Ovary (tissue), 10 donors: ENCODE measurements around the gene ZNF33A. TPM values are rescaled to one million over a fixed set of nuclear protein-coding genes. Genes with fewer than 3 reads are reported as not detected.
A peak's percentile ranks its signal among the peaks of the same experiment; 100 is the strongest.

Experiments
- DNase-seq, 5 donors: peaks; one replicate each; pipeline ENCODE4 v3.0.0-alpha.2; 2019 to 2020
- H3K27ac ChIP-seq, 2 donors: fragments of 200-600 bp; one replicate each; pipeline versions ENCODE4 v1.5.1 to v1.8.0; 2019 to 2022
- H3K27me3 ChIP-seq: fragments of 200-600 bp; one replicate; pipeline ENCODE4 v1.8.0; 2022
- H3K36me3 ChIP-seq: fragments of 200-600 bp; sonication (generic); one replicate; pipeline ENCODE4 v1.5.1; 2019
- H3K4me1 ChIP-seq: one replicate; pipeline ENCODE4 v1.8.1; 2013; ENCODE audit warnings: mild to moderate bottlenecking, moderate library complexity; ENCODE audit not compliant: insufficient read depth
- H3K4me3 ChIP-seq: fragments of 200-600 bp; sonication (generic); one replicate; pipeline ENCODE4 v1.5.1; 2017
- H3K9me3 ChIP-seq, 2 donors: fragments of 200-600 bp in 1 of 2; sonication (generic) in 1 of 2; one replicate each; pipeline versions ENCODE4 v1.5.1 to v1.8.1; 2013 to 2019; ENCODE audit warnings: mild to moderate bottlenecking in 1 of 2, moderate library complexity in 1 of 2
- EP300 ChIP-seq: sonication (generic); formaldehyde crosslinking; IDR thresholded peaks from one replicate; pipeline ENCODE4 v1.6.1; 2017; ENCODE audit warnings: antibody characterized with exemption
- POLR2A ChIP-seq: fragments of 450-650 bp; IDR thresholded peaks from one replicate; pipeline ENCODE4 v1.6.1; 2017; ENCODE audit warnings: antibody characterized with exemption, mild to moderate bottlenecking, moderate library complexity
- WGBS, 3 donors: extraction: QIAGEN DNeasy Blood & Tissue Kit in 1 of 3; methylation state at CpG; one replicate each; pipeline versions ENCODE4 v1.1.5 to v1.1.7; 2013 to 2017; 5-methylcytosine and 5-hydroxymethylcytosine counted together
- intact Hi-C, 4 donors: fragments of 100-400 bp; cut with DNase I; formaldehyde crosslinking; loops; one replicate each; pipeline versions ENCODE4 v1.11.0 to v1.15.1; 2022 to 2023
- long read RNA-seq, 3 donors: library from polyadenylated mRNA in 2 of 3; unstranded in 2 of 3; transcript quantifications; one replicate each; pipeline ENCODE4 v2.0.0 and lab custom pipeline, GENCODE V29; 2021 to 2026
- polyA plus RNA-seq, 2 donors: library from polyadenylated mRNA; stranded (reverse); fragments of 200-250 nt in 1 of 2; fragments of 350-450 nt in 1 of 2; fragmentation: Illumina TruSeq in 1 of 2; extraction: RNeasy Lipid Tissue Mini Kit (QIAGEN cat#74804) in 1 of 2; gene quantifications; one replicate each; pipeline ENCODE4 v1.2.3, GENCODE V29; 2013 to 2014
- total RNA-seq, 7 donors: library from RNA; depleted of rRNA in 2 of 7; stranded (reverse); fragments of >200 nt in 2 of 7; fragmentation: NEBNext Ultra II Directional in 3 of 7; extraction: Animal tissue kit (Norgen Biotek cat#: 25700) in 3 of 7; gene quantifications; one replicate each; pipeline versions ENCODE4 v1.1.0 to v1.2.4, GENCODE V29; 2016 to 2023
- TF ChIP-seq, protein P1 (sequence below), 3 donors: fragments of 450-650 bp in 2 of 3; fragments of 200-600 bp in 1 of 3; IDR thresholded peaks; one replicate each; pipeline versions ENCODE4 v1.5.1 to v1.8.0; 2016 to 2022; ENCODE audit warnings: antibody characterized with exemption in 3 of 3, mild to moderate bottlenecking in 1 of 3
- donor health status: DM: no; HTN: no; CAD: no; lungs with moderate emphysema.
- donor health status: DM: no; HTN: no; CAD: no.
- donor health status: Bipolar disorder and iron deficiency.
- donor health status: DM: yes; HTN: yes; CAD: no.
- donor health status: DM: no; HTN: no; CAD: no.
- donor health status: DM: yes; HTN: yes; CAD: no.

ZNF33A gene
- total RNA-seq (10 to 100 TPM; 24.5 to 36.3 (median 29.1) TPM), polyA plus RNA-seq (10 to 100 TPM; 13.4 to 19.3 TPM)
- long read RNA-seq, donor 1, full-length matches to known transcripts, result 2 of 10 reads
- long read RNA-seq, donor 1, partial matches to known transcripts, result 0 of 10 reads
- long read RNA-seq, donor 1, other reads (novel, unspliced or antisense), result 8 of 10 reads
- long read RNA-seq, donor 2, full-length matches to known transcripts, result 10 of 10 reads
- long read RNA-seq, donor 2, partial matches to known transcripts, result 0 of 10 reads
- long read RNA-seq, donor 2, other reads (novel, unspliced or antisense), result 0 of 10 reads
- long read RNA-seq, donor 3, full-length matches to known transcripts, result 14 of 17 reads
- long read RNA-seq, donor 3, partial matches to known transcripts, result 1 of 17 reads
- long read RNA-seq, donor 3, other reads (novel, unspliced or antisense), result 2 of 17 reads

DNA sequence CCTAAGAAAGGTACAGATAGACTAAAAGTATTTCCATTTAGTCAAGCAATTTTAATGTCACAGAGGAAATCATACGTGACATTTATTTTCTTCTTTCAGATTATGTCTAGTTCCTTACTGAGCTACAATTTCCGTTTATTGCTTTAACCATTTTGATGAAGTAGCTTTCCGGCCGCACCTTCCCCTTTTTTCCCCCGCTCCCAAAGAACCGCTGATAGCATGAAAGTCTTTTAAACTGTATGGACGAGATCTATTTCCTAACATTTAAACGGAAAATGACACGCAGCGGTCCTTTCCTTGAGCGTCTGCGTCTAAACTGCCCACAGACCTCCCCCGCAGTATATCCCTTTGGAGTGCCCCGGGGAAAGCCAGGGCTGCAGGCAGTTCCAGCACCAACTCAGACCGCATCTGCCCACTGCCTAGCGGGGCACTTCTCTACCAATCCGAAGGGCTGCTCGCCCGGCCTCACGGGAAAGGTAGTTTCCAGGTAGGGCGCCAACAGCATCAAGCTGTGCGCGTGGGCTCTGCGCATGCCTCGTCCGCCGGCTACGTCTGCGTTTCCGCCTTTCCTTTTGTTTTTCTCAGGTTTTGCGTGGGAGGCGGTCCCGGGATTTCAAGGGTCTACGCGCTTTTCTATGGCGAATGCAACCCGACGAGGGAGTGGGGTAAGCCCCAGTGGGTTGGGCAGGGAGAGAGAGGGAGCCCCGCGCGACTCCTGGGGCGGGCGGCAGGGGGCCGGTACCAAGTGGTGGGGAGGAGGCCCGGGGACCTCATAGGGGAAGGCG lies at the start of gene ZNF33A:
Gene ZNF33A, plus strand, starts transcription at position 557 of the 785 bp plus-strand sequence. CDS start 1,667 bp downstream, outside the sequence.
- Histone ChIP-seq H3K27me3 (no peaks in the 10 kb centered on the region), H3K27ac (peak within 1 kb of the TSS; percentile 85 to 99), H3K36me3 (no peaks in the 10 kb centered on the region), H3K4me3 (peak within 1 kb of the TSS; percentile 77), H3K4me1 (no peaks in the 10 kb centered on the region), H3K9me3 (no peaks in the 10 kb centered on the region)
- 0% methylated on average over 38 to 46 of the region's 46 CpGs for WGBS, 3 donors
- intact Hi-C loops, result loop anchor here in 1 of 4 donors (5.0 kb wide), 1 partner anchor 153 kb away; the partner anchor contains the start of gene ZNF248
- TF ChIP-seq POLR2A (peak; percentile 35), EP300 (no peak)
- TF ChIP-seq, protein P1, sequence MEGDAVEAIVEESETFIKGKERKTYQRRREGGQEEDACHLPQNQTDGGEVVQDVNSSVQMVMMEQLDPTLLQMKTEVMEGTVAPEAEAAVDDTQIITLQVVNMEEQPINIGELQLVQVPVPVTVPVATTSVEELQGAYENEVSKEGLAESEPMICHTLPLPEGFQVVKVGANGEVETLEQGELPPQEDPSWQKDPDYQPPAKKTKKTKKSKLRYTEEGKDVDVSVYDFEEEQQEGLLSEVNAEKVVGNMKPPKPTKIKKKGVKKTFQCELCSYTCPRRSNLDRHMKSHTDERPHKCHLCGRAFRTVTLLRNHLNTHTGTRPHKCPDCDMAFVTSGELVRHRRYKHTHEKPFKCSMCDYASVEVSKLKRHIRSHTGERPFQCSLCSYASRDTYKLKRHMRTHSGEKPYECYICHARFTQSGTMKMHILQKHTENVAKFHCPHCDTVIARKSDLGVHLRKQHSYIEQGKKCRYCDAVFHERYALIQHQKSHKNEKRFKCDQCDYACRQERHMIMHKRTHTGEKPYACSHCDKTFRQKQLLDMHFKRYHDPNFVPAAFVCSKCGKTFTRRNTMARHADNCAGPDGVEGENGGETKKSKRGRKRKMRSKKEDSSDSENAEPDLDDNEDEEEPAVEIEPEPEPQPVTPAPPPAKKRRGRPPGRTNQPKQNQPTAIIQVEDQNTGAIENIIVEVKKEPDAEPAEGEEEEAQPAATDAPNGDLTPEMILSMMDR (IDR thresholded peaks at IDR 0.05), result peak in 1 of 3 donors; percentile 6
- peak; percentile 91 to 95 (median 92) for DNase-seq

DNA sequence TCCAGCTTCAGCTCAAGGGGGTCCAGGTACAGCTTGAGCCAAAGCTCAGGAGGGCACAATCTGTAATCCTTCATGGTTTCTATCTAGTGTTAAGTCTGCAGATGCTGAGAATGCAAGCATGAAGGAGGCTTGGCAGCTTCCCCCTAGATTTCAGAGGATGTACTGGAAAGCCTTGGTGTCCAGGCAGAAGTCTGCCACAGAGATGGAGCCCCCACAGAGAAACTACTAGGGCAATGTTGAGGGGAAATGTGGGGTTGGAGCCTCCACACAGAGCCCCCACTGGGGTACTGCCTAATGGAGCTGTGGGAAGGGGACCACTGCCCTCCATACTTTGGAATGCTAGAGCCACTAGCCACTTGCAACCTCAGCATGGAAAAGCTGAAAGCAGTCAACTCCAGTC lies 45.5 kb upstream of the ZNF33A start:
- intact Hi-C loops, result no loop called here
- Histone ChIP-seq H3K4me3 (no peak overlapping the region), H3K27me3 (no peaks in the 10 kb centered on the region), H3K36me3 (no peaks in the 10 kb centered on the region), H3K9me3 (no peaks in the 10 kb centered on the region), H3K4me1 (no peaks in the 10 kb centered on the region), H3K27ac (no peak overlapping the region)
- DNase-seq, result no peak
- TF ChIP-seq, protein P1 (IDR thresholded peaks at IDR 0.05), result no peak
- TF ChIP-seq POLR2A, result no peak
- no peak for TF ChIP-seq EP300

DNA sequence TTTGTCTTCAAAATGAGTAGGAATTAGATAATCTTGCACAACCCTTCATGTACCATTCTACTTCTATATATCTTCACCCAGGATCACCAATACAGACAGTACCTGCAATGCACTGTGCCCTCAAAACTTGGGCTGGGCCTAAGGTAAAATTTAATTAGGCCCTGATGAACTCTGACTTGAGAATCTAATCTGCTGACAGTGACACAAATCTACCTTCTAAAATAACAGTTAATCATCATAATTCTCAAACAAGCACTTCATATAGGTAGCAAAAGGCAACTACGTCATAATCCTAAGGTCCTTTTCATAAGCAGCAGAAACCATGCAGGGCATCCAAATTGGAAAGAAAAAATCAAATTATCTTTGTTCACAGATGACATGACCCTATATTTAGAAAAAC lies 38.1 kb upstream of the ZNF33A start:
- TF ChIP-seq POLR2A (no peak), EP300 (no peak)
- TF ChIP-seq, protein P1 (IDR thresholded peaks at IDR 0.05), result no peak
- Histone ChIP-seq H3K4me3 (no peak overlapping the region), H3K27ac (no peak overlapping the region), H3K27me3 (no peaks in the 10 kb centered on the region), H3K36me3 (no peaks in the 10 kb centered on the region), H3K9me3 (no peaks in the 10 kb centered on the region), H3K4me1 (no peaks in the 10 kb centered on the region)
- intact Hi-C loops, result loop anchor here in 2 of 4 donors (10.0 kb wide), 2 partner anchors 118 to 122 kb away; partner anchors contain the start of genes ZNF248 (in 2 of the 2) and ZNF37A (in 1 of the 2)
- WGBS, 3 donors, result 97 to 98% (median 97%) methylated on average over 1 of the region's 1 CpG
- no peak for DNase-seq

DNA sequence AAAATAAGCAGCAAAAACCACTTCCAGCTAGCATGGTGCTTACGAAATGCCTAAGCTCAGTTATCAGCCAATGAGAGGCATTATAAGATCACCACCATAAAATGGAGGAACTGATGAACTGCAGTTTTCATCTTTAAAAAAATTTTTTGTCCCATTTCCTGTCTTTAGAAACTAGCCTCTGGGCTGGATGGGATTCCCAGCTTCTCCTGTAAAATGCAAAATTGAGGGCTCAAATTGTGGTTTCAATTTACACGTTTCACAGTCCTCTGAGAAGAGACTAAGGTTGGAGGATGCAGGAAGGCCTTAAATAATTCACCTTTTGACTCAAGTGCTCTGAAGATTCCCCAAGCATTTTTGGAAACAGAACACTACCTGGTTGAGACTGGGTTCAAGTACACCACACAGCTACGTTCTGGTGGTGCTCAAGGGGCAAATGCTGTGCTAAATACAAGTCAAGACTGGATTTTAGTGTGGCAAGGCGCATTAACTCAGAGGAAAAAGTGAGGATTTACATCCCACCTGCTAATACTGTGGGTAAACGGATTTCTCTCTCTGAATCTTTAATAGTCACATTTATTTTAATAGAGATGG lies 35.0 kb upstream of the ZNF33A start:
- Histone ChIP-seq H3K4me3 (peak overlapping the region; percentile 86), H3K9me3 (no peaks in the 10 kb centered on the region), H3K27ac (peak overlapping the region; percentile 92 to 95), H3K4me1 (no peaks in the 10 kb centered on the region), H3K36me3 (no peaks in the 10 kb centered on the region), H3K27me3 (no peaks in the 10 kb centered on the region)
- intact Hi-C loops, result loop anchor here in 2 of 4 donors (10.0 kb wide), 2 partner anchors 119 to 121 kb away; partner anchors contain the start of genes ZNF248 (in 2 of the 2) and ZNF37A (in 1 of the 2)
- WGBS, 3 donors, result 16 to 23% (median 20%) methylated on average over 5 of the region's 5 CpGs
- TF ChIP-seq POLR2A, result no peak
- TF ChIP-seq EP300, result no peak
- TF ChIP-seq, protein P1 (IDR thresholded peaks at IDR 0.05), result no peak
- DNase-seq, result no peak
